H9 (cell line): ENCODE measurements around the gene ISY1. TPM values are rescaled to one million over a fixed set of nuclear protein-coding genes. Genes with fewer than 3 reads are reported as not detected.

Experiments used
- DNase-seq: peaks from one replicate; pipeline ENCODE4 v3.0.0-alpha.2; 2017
- H2AFZ ChIP-seq: one replicate; pipeline ENCODE4 v1.6.1; 2013; ENCODE audit warnings: mild to moderate bottlenecking, low read length, control low read depth, moderate library complexity
- H2AK5ac ChIP-seq: 2 replicates; pipeline ENCODE4 v1.6.1; 2013; ENCODE audit warnings: low read length, control low read depth, mixed read lengths; ENCODE audit not compliant: insufficient read length
- H2BK120ac ChIP-seq: one replicate; pipeline ENCODE4 v1.6.1; 2013; ENCODE audit warnings: low read depth, mild to moderate bottlenecking, low read length, control low read depth, inconsistent platforms; ENCODE audit not compliant: poor library complexity, severe bottlenecking
- H2BK12ac ChIP-seq: 2 replicates; pipeline ENCODE4 v1.6.1; 2013; ENCODE audit warnings: low read length, control low read depth, mixed read lengths, low read depth; ENCODE audit not compliant: insufficient read length
- H2BK15ac ChIP-seq: 2 replicates; pipeline ENCODE4 v1.6.1; 2013; ENCODE audit warnings: low read depth, low read length, control low read depth
- H2BK20ac ChIP-seq: one replicate; pipeline ENCODE4 v1.6.1; 2013; ENCODE audit warnings: low read depth, mild to moderate bottlenecking, low read length, control low read depth, inconsistent platforms; ENCODE audit not compliant: poor library complexity, severe bottlenecking
- H2BK5ac ChIP-seq: 2 replicates; pipeline ENCODE4 v1.6.1; 2013; ENCODE audit warnings: low read length, control low read depth, mixed read lengths; ENCODE audit not compliant: insufficient read length
- H3K14ac ChIP-seq: 2 replicates; pipeline ENCODE4 v1.6.1; 2013; ENCODE audit warnings: low read length, control low read depth; ENCODE audit not compliant: insufficient read depth
- H3K18ac ChIP-seq: 2 replicates; pipeline ENCODE4 v1.6.1; 2013; ENCODE audit warnings: low read depth, mild to moderate bottlenecking, mixed read lengths, low read length, control low read depth; ENCODE audit not compliant: insufficient read length
- H3K23ac ChIP-seq: 2 replicates; pipeline ENCODE4 v1.6.1; 2013; ENCODE audit warnings: low read length, control low read depth, mixed read lengths, low read depth; ENCODE audit not compliant: insufficient read length
- H3K23me2 ChIP-seq: 2 replicates; pipeline ENCODE4 v1.6.1; 2013; ENCODE audit warnings: low read depth, mild to moderate bottlenecking, mixed read lengths, low read length, control low read depth; ENCODE audit not compliant: insufficient read length, poor library complexity, severe bottlenecking
- H3K27ac ChIP-seq: 2 replicates; pipeline ENCODE4 v1.5.1; 2013; ENCODE audit warnings: low read length, control low read depth, mixed read lengths, low read depth; ENCODE audit not compliant: insufficient read length
- H3K27me3 ChIP-seq: 2 replicates; pipeline ENCODE4 v1.6.1; 2013; ENCODE audit warnings: low read length, control low read depth, inconsistent platforms; ENCODE audit not compliant: insufficient read depth
- H3K4ac ChIP-seq: 2 replicates; pipeline ENCODE4 v1.6.1; 2013; ENCODE audit warnings: low read depth, mild to moderate bottlenecking, control low read depth, inconsistent platforms, low read length, moderate library complexity
- H3K4me1 ChIP-seq: 2 replicates; pipeline ENCODE4 v1.6.1; 2013; ENCODE audit warnings: low read length, control low read depth, inconsistent platforms; ENCODE audit not compliant: insufficient read depth
- H3K4me2 ChIP-seq: 2 replicates; pipeline ENCODE4 v1.6.1; 2013; ENCODE audit warnings: low read length, control low read depth, mixed read lengths; ENCODE audit not compliant: insufficient read length, insufficient read depth
- H3K56ac ChIP-seq: 2 replicates; pipeline ENCODE4 v1.6.1; 2013; ENCODE audit warnings: low read depth, mild to moderate bottlenecking, mixed read lengths, low read length, control low read depth; ENCODE audit not compliant: insufficient read length
- H3K79me1 ChIP-seq: 2 replicates; pipeline ENCODE4 v1.6.1; 2013; ENCODE audit warnings: low read depth, mild to moderate bottlenecking, moderate library complexity, low read length, control low read depth, inconsistent platforms; ENCODE audit not compliant: insufficient read depth, poor library complexity, severe bottlenecking
- H3K79me2 ChIP-seq: 2 replicates; pipeline ENCODE4 v1.6.1; 2013; ENCODE audit warnings: low read length, control low read depth, inconsistent platforms; ENCODE audit not compliant: insufficient read depth
- H3K9ac ChIP-seq: 2 replicates; pipeline ENCODE4 v1.6.1; 2013; ENCODE audit warnings: low read length, control low read depth, mixed read lengths; ENCODE audit not compliant: insufficient read length; ENCODE audit errors: extremely low read depth
- H3K9me3 ChIP-seq: one replicate; pipeline ENCODE4 v1.6.1; 2013; ENCODE audit warnings: low read depth, low read length, inconsistent platforms; ENCODE audit not compliant: control insufficient read depth
- H3T11ph ChIP-seq: one replicate; pipeline ENCODE4 v1.6.1; 2013; ENCODE audit warnings: mild to moderate bottlenecking, low read length, control low read depth, inconsistent platforms
- H4K20me1 ChIP-seq: one replicate; pipeline ENCODE4 v1.6.1; 2013; ENCODE audit not compliant: control insufficient read depth, insufficient read length, insufficient read depth
- H4K5ac ChIP-seq: 2 replicates; pipeline ENCODE4 v1.6.1; 2013; ENCODE audit warnings: low read depth, mild to moderate bottlenecking, mixed read lengths, low read length, control low read depth; ENCODE audit not compliant: insufficient read length
- H4K8ac ChIP-seq: replicated peaks from 2 replicates; pipeline ENCODE4 v1.6.1; 2013; ENCODE audit warnings: low read length, control low read depth, mixed read lengths, low read depth; ENCODE audit not compliant: insufficient read length
- H4K91ac ChIP-seq: 2 replicates; pipeline ENCODE4 v1.6.1; 2013; ENCODE audit warnings: low read depth, mild to moderate bottlenecking, moderate library complexity, mixed read lengths, low read length, control low read depth; ENCODE audit not compliant: insufficient read length
- H3K27ac Mint-ChIP-seq, 3 experiments: 2 replicates in 2 of 3; 3 replicates in 1 of 3; pipeline ENCODE4 v1.8.0; 2020 to 2021; ENCODE audit warnings: mixed read lengths in 3 of 3, mild to moderate bottlenecking in 1 of 3, moderate library complexity in 1 of 3
- H3K27me3 Mint-ChIP-seq: 2 replicates; pipeline ENCODE4 v1.8.0; 2021; ENCODE audit warnings: low read depth, mild to moderate bottlenecking, moderate library complexity, mixed read lengths
- H3K36me3 Mint-ChIP-seq, 3 experiments: 2 replicates in 2 of 3; 3 replicates in 1 of 3; pipeline ENCODE4 v1.8.0; 2020 to 2021; ENCODE audit warnings: low read depth in 3 of 3, mixed read lengths in 3 of 3; ENCODE audit not compliant: insufficient read depth in 1 of 3
- H3K4me1 Mint-ChIP-seq, 2 experiments: 2 replicates each; pipeline ENCODE4 v1.8.0; 2020; ENCODE audit warnings: mixed read lengths in 2 of 2
- H3K4me3 Mint-ChIP-seq, 2 experiments: 2 replicates in 1 of 2; 3 replicates in 1 of 2; pipeline ENCODE4 v1.8.0; 2020 to 2021; ENCODE audit warnings: mild to moderate bottlenecking in 2 of 2, mixed read lengths in 2 of 2, moderate library complexity in 1 of 2
- H3K9me3 Mint-ChIP-seq, 2 experiments: 2 replicates in 1 of 2; 3 replicates in 1 of 2; pipeline ENCODE4 v1.8.0; 2020; ENCODE audit warnings: mild to moderate bottlenecking in 2 of 2, mixed read lengths in 2 of 2, moderate library complexity in 1 of 2
- CTCF ChIP-seq: fragments of 200-600 bp; sonication (generic); conservative IDR thresholded peaks from 3 replicates; pipeline ENCODE4 v1.8.0; 2021; ENCODE audit warnings: antibody characterized with exemption, mild to moderate bottlenecking
- whole genome bisulfite sequencing: extraction: QIAGEN DNeasy Blood & Tissue Kit; methylation state at CpG from one replicate; pipeline ENCODE4 v1.1.7; 2013; ENCODE audit warnings: missing lambda C conversion rate, low lambda C conversion rate, mixed read lengths; ENCODE audit not compliant: insufficient read length; ENCODE audit errors: extremely low coverage; 5-methylcytosine and 5-hydroxymethylcytosine counted together
- total RNA-seq: library from RNA; stranded (reverse); gene quantifications from 2 replicates; pipeline ENCODE4 v1.2.1, GENCODE V29; 2021

ISY1 gene
- total RNA-seq, 1 experiment from 2014 or later = 28.1 TPM

DNA sequence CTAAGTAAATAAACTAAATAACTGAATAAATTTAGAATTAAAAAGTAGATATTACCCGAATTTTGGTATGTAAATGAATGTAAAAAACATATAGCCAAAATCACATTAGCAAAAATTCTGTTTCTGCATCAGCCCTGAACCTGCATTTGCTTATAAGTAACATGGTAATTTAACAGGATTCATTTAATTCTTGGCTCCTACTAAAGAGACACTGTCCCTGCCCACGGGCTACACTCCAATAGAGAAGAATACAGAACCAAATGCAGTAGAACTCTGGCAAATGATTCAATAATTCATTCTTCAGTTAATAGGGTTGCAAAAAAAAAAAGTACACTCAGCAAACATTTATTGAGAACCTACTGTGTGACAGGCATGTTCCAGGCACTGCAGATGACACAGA is 43.6 kb upstream of the ISY1 start:
- Mint-ChIP-seq H3K36me3 (no peaks in the 10 kb centered on the region), H3K4me1 (peaks cover 0 to 3% of the 10 kb centered on the region in 2 experiments; a peak in 2 of 4 replicates), H3K27ac (no peak overlapping the region), H3K4me3 (no peak overlapping the region), H3K27me3 (no peaks in the 10 kb centered on the region; the same call in 1 of the 2 replicates), H3K9me3 (no peaks in the 10 kb centered on the region)
- Histone ChIP-seq H4K20me1 (no peaks in the 10 kb centered on the region), H3K27ac (no peak overlapping the region), H3K14ac (no peak overlapping the region), H2BK120ac (no peak overlapping the region), H3K23ac (no peak overlapping the region), H4K8ac (no peak overlapping the region), H3T11ph (no peak overlapping the region), H3K4me2 (no peak overlapping the region), H2AK5ac (no peak overlapping the region), H2BK15ac (no peak overlapping the region), H3K4me1 (no peaks in the 10 kb centered on the region), H2AFZ (no peak overlapping the region), H3K9me3 (no peaks in the 10 kb centered on the region), H2BK12ac (no peak overlapping the region), H2BK20ac (no peak overlapping the region), H2BK5ac (no peak overlapping the region), H3K18ac (no peak overlapping the region), H4K91ac (no peak overlapping the region), H3K79me1 (no peaks in the 10 kb centered on the region), H3K4ac (no peak overlapping the region), H3K56ac (no peak overlapping the region), H3K9ac (no peak overlapping the region), H3K27me3 (no peaks in the 10 kb centered on the region), H4K5ac (no peak overlapping the region), H3K23me2 (no peaks in the 10 kb centered on the region), H3K79me2 (no peaks in the 10 kb centered on the region)
- DNase-seq = no peak
- TF ChIP-seq CTCF = no peak
- WGBS = no CpG with 5 or more reads among the region's 2 CpGs
